ENCODE data around the gene SLC22A14. TPM values are rescaled to one million over a fixed set of nuclear protein-coding genes. Genes with fewer than 3 reads are reported as not detected.

Gene SLC22A14
- total and polyA plus RNA-seq, 9 of the 15 experiments (the other 6 are each of a cell fraction or from before 2014, with no cell fraction given): 0.03 to 0.07 TPM; not detected in 7

- TF ChIP-seq ETV5 (CRISPR knock-in tag; IDR thresholded peaks at IDR 0.05; ENCODE audit: low read depth) (peak; percentile 81), NKRF (IDR thresholded peaks at IDR 0.05; ENCODE audit: borderline replicate concordance) (peak; percentile 89), HDAC1 (IDR thresholded peaks at IDR 0.05) (peak in 1 of 2 experiments; percentile 98; a peak in 2 of 4 replicates), ZFP30 (CRISPR knock-in tag; IDR thresholded peaks at IDR 0.05; ENCODE audit: borderline replicate concordance) (no peak), CC2D1A (IDR thresholded peaks at IDR 0.05) (no peak), NBN (IDR thresholded peaks at IDR 0.05; ENCODE audit: low read depth) (0 out of 2 replicates have a peak, but pooled peaks have one; percentile 47), FIP1L1 (IDR thresholded peaks at IDR 0.05; ENCODE audit: low read depth, low read length, poor library complexity, severe bottlenecking) (peak; percentile 85), ETS1 (conservative IDR thresholded peaks at IDR 0.05; ENCODE audit: control insufficient read depth, low read depth, low read length) (peak; percentile 77), CUX1 (CRISPR knock-in tag; IDR thresholded peaks at IDR 0.05) (no peak; the same call in 1 of the 2 replicates), CBX3 (IDR thresholded peaks at IDR 0.05; ENCODE audit: borderline replicate concordance in 1 of 2, low read length in 2 of 2) (peak in 1 of 2 experiments; percentile 95; a peak in 2 of 3 replicates), NFATC3 (IDR thresholded peaks at IDR 0.05) (no peak), ETV6 (IDR thresholded peaks at IDR 0.05; ENCODE audit: borderline replicate concordance in 1 of 2, low read depth in 2 of 2, low read length in 1 of 2) (peak in 1 of 2 experiments; percentile 16; a peak in 1 of 4 replicates), ETV6 (CRISPR knock-in tag; IDR thresholded peaks at IDR 0.05; ENCODE audit: borderline replicate concordance) (no peak), FOS (IDR thresholded peaks at IDR 0.05; ENCODE audit: extremely low read depth, insufficient read length) (no peak), ZNF277 (CRISPR knock-in tag; IDR thresholded peaks at IDR 0.05; ENCODE audit: borderline replicate concordance) (no peak)
These were observed 64.7 kb downstream of the SLC22A14 start, which contains the start of gene XYLB (continued) for GRCh38 chr3:38346587-38347410.

Data from K562 (cell line).